Progenitor cell of endocrine pancreas (in vitro differentiated cells): ENCODE results near the gene SPTB. TPM values are rescaled to one million over a fixed set of nuclear protein-coding genes. Genes with fewer than 3 reads are reported as not detected.
"Not testable (repeated sequence)": the region's sequence is repeated elsewhere in the genome, so short reads cannot be mapped to it uniquely, and the experiment has no call there.

Source experiments
- DNase-seq: peaks from one replicate; pipeline ENCODE4 v3.0.0; 2021; ENCODE audit warnings: low spot score; ENCODE audit not compliant: unreplicated experiment
- H3K27ac Mint-ChIP-seq: 2 replicates; pipeline ENCODE4 v1.8.0; 2021; ENCODE audit warnings: mild to moderate bottlenecking, moderate library complexity, mixed read lengths
- H3K27me3 Mint-ChIP-seq: 2 replicates; pipeline ENCODE4 v1.8.0; 2021; ENCODE audit warnings: mixed read lengths
- H3K36me3 Mint-ChIP-seq: 2 replicates; pipeline ENCODE4 v1.8.0; 2022; ENCODE audit warnings: mixed read lengths; ENCODE audit not compliant: insufficient read depth
- H3K4me1 Mint-ChIP-seq: 2 replicates; pipeline ENCODE4 v1.8.0; 2021; ENCODE audit warnings: low read depth, mixed read lengths
- H3K4me3 Mint-ChIP-seq: 2 replicates; pipeline ENCODE4 v1.8.0; 2021; ENCODE audit warnings: low read depth, mild to moderate bottlenecking, moderate library complexity, mixed read lengths
- H3K9me3 Mint-ChIP-seq: 2 replicates; pipeline ENCODE4 v1.8.0; 2021; ENCODE audit warnings: low read depth, mixed read lengths
- total RNA-seq: library from RNA; stranded (reverse); gene quantifications from 2 replicates; pipeline ENCODE4 v1.2.1, GENCODE V29; 2021
- TF ChIP-seq, protein P1 (sequence below): fragments of 200-600 bp; sonication (generic); IDR thresholded peaks from one replicate; pipeline ENCODE4 v1.5.0; 2021; ENCODE audit warnings: antibody characterized with exemption, mild to moderate bottlenecking; ENCODE audit not compliant: unreplicated experiment

SPTB gene
- total RNA-seq, 1 donor from 2014 or later = 1.7 TPM

DNA sequence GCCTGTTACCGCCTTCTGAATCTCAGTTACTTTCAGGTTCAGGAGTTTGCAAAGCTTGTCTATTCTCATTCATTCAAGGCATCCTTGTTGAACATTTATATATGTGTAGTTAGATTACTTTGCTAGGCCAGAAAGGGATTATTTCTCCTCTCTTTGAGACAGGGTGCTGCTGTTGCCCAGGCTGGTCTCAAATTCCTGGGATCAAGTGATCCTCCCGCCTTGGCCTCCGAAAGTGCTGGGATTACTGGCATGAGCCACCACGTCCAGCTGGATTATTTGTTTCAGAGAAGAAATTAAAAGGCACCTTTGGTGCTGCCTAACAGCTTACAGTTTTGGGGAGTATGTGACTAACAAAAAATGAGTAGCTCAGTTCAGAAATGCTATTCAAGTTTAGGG, 35.3 kb upstream of the SPTB start:
- TF ChIP-seq, protein P1, sequence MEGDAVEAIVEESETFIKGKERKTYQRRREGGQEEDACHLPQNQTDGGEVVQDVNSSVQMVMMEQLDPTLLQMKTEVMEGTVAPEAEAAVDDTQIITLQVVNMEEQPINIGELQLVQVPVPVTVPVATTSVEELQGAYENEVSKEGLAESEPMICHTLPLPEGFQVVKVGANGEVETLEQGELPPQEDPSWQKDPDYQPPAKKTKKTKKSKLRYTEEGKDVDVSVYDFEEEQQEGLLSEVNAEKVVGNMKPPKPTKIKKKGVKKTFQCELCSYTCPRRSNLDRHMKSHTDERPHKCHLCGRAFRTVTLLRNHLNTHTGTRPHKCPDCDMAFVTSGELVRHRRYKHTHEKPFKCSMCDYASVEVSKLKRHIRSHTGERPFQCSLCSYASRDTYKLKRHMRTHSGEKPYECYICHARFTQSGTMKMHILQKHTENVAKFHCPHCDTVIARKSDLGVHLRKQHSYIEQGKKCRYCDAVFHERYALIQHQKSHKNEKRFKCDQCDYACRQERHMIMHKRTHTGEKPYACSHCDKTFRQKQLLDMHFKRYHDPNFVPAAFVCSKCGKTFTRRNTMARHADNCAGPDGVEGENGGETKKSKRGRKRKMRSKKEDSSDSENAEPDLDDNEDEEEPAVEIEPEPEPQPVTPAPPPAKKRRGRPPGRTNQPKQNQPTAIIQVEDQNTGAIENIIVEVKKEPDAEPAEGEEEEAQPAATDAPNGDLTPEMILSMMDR = no peak
- H3K27ac Mint-ChIP-seq = peak overlapping the region; percentile 95
- H3K4me1 Mint-ChIP-seq = peaks cover 11% of the 10 kb centered on the region
- peak overlapping the region; percentile 92 for H3K4me3 Mint-ChIP-seq
- no peaks in the 10 kb centered on the region for H3K27me3 Mint-ChIP-seq
- peaks cover 2% of the 10 kb centered on the region for H3K36me3 Mint-ChIP-seq
- DNase-seq = no peak
- H3K9me3 Mint-ChIP-seq = no peaks in the 10 kb centered on the region

DNA sequence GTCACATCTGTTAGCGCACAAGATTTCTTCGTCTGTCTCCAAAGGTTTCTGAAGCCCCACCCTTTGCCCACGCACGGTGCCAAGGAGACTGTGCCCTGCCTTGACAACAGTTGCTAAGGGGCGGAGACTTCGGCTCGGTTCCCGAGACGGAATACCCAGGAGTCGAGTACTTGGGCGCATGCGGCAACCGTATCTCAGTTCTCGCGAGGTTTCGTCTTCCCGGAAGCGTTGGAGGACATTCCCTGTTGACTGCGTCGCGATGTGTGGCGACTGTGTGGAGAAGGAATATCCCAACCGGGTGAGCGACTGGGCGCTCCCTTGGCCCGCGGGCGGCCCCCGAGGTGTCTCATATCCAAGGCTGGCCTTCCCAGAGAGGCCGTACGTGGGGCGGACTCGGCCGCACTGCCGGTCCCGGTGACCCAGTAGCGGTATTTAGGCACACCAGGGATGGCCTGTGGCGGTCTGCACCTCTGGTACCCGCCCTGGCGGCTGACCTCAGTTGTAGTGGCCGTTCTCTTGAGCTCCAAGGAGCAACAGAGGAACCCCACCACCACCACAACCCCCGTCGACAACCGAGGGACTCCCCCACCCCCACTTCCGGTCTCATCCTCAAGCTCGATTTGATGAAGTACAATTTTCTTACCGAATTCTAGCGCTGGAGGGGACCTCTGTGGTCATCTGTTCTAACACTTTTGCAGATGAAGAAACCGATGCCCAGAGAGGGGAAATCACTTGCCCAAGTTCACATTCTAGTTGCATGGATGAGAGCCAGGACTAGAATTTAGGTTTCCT, 34.7 kb upstream of the SPTB start, which contains the start of gene CHURC1:
CHURC1 (plus strand) TSS at position 219 of the 792 bp plus-strand sequence; CDS start at position 260, 41 bp downstream.
- Mint-ChIP-seq H3K4me3 (peak within 1 kb of the TSS; percentile 92), H3K9me3 (no peaks in the 10 kb centered on the region), H3K36me3 (peaks cover 2% of the 10 kb centered on the region), H3K27me3 (peaks cover 5% of the 10 kb centered on the region), H3K4me1 (peaks cover 11% of the 10 kb centered on the region), H3K27ac (peak within 1 kb of the TSS; percentile 95)
- peak; percentile 94 for DNase-seq
- TF ChIP-seq, protein P1 = no peak

DNA sequence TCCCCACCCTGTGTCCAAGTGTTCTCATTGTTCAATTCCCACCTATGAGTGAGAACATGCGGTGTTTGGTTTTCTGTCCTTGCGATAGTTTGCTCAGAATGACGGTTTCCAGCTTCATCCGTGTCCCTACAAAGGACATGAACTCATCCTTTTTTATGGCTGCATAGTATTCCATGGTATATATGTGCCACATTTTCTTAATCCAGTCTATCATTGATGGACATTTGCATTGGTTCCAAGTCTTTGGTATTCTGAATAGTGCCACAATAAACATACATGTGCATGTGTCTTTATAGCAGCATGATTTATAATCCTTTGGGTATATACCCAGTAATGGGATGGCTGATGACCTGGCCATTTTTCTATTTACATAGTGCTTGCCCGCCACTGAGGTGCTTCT, 33.8 kb upstream of the SPTB start:
- not testable (repeated sequence) for H3K9me3 Mint-ChIP-seq, DNase-seq, H3K27ac Mint-ChIP-seq, H3K36me3 Mint-ChIP-seq, H3K27me3 Mint-ChIP-seq
- Mint-ChIP-seq H3K4me1 (peaks cover 11% of the 10 kb centered on the region), H3K4me3 (peak overlapping the region; percentile 92)

DNA sequence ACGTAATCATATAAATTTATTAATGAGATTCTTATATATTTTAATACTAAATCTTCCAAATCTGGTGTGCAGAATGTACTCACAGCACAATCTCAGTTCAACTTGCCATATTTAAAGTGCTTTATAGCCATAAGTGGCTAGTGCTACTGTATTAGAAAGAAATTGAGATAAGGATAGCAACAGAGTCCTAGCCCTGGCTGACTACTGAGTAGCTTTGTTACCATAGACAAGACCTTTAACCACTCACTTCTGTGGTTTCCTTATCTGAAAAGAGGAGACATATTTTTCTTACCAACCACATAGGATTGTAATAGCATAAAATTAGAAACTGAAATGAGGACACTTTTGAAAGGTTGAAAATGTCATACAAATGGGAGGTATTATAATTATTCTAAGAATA, 32.6 kb upstream of the SPTB start:
- H3K4me1 Mint-ChIP-seq = peaks cover 11% of the 10 kb centered on the region
- TF ChIP-seq, protein P1 = no peak
- DNase-seq = no peak
- no peaks in the 10 kb centered on the region for H3K9me3 Mint-ChIP-seq
- no peaks in the 10 kb centered on the region for H3K36me3 Mint-ChIP-seq
- no peak overlapping the region for H3K27ac Mint-ChIP-seq
- H3K4me3 Mint-ChIP-seq = no peak overlapping the region
- peaks cover 5% of the 10 kb centered on the region for H3K27me3 Mint-ChIP-seq

DNA sequence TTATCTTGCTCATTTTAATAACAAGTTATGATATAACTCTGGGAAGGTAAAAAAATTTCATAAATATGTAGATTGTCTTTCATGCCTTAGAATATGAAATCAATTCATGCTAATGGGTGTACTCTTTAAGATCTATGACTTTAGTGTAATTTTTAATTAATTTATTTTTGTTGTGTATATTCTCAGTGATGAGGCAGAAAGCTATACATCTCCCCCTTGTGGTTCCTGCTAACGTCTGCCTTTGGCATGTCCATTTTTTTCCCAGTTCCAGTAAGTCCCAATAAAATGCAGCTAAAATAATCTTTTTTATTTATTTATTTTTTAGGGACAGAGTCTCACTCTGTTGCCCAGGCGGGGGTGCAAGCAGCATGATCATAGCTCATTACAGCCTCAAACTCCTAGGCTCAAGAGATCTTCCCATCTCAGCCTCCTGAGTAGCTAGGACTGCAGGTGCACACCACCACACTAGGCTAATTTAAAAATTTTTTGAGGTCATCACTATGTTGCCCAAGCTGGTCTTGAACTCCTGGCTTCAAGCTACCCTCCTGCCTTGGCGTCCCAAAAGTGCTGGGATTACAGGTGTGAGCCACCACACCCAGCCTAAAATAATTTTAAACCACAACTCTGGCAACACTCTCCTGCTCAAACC, 31.3 kb upstream of the SPTB start:
- TF ChIP-seq, protein P1 = peak; percentile 72

More for the DNA sequence above, 31.3 kb upstream of the SPTB start:
- Mint-ChIP-seq H3K9me3 (no peaks in the 10 kb centered on the region), H3K27ac (no peak overlapping the region), H3K4me3 (no peak overlapping the region), H3K36me3 (no peaks in the 10 kb centered on the region), H3K4me1 (peaks cover 9% of the 10 kb centered on the region), H3K27me3 (peaks cover 9% of the 10 kb centered on the region)
- DNase-seq = no peak
